DMS153 treated with DMSO at 0.1 percent for 48 hours (cell line): Measurements from ENCODE around the gene SERAC1.

Source experiments
- DNase-seq: peaks from one replicate; lab custom pipeline; 2025; ENCODE audit not compliant: unreplicated experiment; lab: John Stamatoyannopoulos, UW

Gene SERAC1

GRCh38 chr6:158060455-158061360 is 107.4 kb downstream of the SERAC1 start:
- peak; percentile 77 for DNase-seq
